HG02970 (cell line): ENCODE data around the gene GRIN3A.
"Not testable (repeated sequence)": the region's sequence is repeated elsewhere in the genome, so short reads cannot be mapped to it uniquely, and the experiment has no call there.

Source experiments
- ATAC-seq: cut with Tn5 transposase; IDR thresholded peaks from one replicate; pipeline ENCODE4 v1.9.1; 2021; ENCODE audit warnings: mild to moderate bottlenecking, moderate library complexity, moderate number of reproducible peaks; ENCODE audit not compliant: unreplicated experiment, low FRiP score

Gene GRIN3A

DNA sequence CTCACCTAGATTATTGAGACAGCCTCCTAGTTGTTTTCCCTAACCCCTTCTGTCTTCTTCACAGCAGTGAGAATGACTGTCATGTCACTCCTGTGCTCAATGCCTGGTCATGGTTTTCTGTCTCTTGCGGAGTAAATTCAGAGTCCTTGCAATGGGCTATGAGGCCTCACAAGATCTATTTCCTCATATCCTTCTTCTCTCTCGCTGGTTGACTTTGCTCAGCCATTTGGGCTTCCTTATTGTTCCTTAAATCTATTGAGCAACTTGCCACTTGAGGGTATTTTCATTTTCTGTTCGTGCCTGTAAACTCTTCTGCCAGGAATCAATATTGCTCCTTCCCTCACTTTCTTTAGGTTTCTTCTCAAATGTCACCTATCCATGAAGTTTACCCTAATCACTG, 152.7 kb downstream of the GRIN3A start:
- ATAC-seq, result no peak

DNA sequence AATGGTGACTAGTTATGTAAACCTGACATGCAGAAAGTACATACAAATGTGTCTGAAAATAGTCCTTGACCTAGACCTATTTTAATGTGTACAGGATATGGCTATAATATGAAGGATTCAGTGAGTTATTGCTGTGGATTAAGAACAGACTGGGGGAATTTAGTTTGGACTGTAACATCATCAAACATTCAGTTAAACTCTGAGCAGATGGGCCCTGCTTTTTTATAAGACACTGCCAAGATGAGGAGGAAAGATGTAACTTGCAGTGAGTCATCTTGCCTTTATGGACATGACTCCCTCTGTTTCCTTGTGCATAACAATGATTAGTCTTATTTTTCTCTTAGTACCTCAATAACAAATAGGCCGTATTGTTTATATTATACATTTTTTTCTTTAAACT, 155.9 kb downstream of the GRIN3A start:
- no peak for ATAC-seq

DNA sequence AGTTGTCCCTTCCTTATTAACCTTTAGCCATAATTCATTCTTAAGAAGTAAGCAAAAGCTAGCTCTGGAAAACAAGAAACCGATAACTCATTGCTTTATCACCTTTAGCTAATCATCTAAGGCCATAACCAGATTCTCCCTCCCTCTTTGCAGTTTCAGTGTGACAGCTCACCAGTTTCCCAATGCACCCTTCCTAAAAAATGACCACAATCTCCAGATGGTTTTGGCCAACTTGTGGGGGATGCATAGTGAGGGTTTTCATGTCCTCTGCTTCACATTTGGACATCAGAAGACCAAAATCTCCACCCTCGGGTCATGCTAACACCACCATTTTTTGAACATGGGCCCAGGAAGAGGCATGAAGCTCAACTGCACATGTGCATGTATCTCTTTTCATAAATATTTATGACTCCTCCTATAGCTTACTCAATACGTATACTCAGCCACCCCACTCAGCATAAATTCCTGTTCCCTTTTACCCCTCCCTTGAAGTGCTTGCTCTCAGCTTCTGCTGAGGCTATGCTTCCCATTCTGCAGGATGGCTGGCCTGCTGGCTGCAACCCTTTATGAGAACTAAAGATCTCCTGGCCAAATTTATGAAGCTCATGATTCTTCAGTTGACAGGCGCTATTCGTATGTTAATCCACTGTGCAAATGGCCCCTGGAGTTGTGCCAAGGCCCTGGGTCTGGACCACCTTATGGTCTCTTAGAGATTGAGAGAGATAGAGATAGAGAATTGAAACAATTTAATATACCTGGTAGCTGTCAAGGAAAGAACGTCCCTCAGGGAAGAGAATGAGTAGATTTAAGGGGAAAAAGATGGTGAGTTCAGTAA, 158.5 kb downstream of the GRIN3A start:
- ATAC-seq, result no peak

DNA sequence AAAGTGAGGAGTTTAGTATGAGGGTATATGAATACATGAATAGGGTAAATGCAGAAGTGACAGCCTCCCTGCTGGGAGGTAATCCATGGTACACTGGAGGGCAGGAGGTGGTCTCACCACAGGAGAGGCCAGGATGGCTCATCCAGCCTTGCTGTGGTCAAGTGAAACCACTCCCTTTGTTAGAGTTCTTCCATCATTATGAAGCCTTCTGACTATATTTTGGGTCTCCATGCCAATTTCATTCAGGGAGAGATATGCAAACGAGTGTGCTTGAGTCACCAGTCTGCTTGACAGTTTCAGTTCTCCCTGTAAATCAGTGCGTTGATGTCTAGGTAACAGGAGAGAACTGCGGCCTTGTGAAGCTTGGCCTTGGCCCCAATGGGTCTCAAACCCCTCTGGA, 160.1 kb downstream of the GRIN3A start:
- ATAC-seq, result peak; percentile 42

DNA sequence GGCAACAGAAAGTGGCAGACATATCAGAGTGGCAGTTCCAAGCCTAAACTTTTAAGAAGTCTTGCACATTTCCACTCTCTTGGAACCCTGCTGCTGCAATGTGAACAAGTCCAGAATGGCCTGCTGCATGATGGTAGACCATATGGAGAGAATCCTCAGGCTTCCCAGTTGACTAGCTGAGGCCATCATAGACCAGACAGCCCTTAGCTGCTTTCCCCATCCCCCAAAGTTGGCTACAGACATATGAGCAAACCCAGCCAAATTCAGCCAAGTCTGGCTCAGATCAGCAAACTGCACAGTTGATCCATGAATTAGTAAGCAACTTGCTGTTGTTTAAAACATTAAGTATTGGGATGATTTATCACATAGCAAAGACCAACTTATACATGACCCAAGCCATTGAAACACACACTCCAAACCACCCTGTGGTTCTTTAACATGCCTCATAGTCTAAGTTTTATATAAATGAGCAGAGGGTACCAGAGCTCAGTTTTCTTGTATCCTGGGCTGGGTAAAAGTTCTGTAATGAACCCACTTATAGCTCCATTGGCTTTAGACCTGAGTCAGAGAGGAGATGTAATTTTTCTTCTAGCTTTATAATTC, 163.6 kb downstream of the GRIN3A start:
- no peak for ATAC-seq

DNA sequence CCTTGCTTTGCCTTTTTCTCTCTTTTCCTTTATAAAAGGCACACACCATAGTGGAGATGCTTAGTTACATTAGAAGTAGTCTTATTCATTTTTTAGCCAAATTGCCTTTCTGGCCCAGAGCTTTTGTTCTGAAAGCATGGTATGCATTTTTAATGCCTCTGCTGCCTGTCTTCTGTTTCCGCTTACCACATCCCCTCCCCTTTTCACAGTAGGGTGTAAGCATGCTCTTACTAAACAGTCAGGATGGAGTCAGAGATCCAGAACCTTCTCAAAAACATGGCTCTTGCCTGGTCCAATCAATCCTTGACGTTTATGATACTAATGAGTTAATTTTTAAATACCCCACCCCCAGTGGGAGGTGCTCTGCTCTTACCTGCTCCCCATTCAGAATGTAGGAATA, 166.1 kb downstream of the GRIN3A start:
- no peak for ATAC-seq

DNA sequence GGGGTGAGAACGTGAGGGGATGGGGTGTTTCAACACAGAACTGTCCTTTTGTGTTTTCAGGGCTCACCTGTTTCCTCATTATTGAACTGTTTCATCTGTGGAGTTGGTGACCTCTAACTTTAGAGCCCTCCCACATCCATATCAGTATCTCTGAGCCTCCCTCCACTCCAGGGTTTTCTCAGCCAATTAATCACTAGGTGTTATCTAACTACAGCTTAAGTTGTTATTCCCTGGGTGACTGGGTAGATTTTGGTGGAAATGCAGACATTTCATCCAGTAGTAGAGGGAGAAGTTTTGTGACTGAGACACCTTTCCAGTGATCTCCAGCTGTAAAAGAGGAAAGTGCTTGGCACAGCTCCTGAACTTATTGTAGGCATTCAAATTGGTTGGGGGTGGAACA, 167.3 kb downstream of the GRIN3A start:
- no peak for ATAC-seq

DNA sequence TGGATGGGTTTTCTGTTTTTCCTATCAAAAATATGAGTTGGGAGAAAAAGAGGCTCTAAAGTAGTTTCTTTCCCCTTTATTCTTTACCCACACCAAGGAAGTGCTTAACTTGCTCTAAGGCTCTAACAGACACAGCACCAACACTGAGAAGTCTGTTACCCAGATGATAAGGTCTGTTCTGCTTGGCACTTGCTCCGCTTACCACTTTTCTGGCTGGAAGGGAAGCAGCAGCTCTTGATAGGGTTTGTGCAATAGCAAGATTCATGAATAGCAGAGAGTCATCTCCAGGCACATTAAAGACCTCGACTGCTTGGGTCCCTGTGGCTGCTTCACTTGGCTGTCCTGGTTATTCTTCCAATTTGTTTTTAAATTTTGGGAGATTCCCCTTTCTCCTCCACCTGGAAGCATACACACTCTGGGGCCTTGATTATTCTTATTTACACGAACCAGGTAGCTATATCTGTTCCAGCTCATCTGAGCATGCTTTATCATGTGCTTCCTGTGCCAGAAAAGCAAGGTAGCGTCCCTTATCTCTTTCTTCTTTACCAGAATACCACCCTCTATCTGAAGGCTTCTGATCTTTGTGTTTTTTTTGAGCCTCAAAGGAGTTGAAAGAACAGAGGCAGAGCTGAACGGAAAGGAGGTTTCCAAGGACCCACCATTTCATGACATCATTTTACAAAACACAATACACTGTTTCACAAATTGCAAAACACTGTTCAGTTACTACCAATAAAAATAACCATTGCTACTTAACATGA, 168.5 kb downstream of the GRIN3A start:
- ATAC-seq, result no peak

DNA sequence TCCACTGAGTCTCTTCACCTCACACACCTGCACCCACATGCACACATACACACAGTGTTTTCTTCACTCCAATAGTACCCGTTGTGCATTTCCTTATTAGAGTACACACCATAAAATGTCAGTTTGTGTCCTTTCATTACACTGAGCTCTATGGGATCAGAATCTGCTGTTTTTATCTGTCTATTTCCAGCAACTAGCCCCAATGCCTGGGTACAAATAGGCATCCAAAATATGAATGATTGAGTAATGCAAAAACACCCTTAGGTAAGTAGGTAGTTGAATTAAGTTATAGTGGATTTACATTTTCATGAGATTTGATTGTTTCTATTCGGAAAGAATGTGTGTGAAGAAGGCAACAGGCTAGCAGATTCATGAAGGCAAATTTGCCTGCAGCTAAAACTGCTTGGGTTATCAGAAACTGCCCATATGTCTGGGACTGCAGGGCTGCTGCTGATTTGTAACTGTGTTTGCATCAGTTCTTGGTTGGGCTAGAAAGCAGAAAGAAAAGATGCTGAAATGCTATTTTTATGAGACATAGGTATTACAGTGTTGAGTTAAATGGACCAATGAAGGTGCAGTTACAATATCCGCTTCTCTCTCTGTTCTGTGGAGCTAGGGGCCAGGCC, 170.6 kb downstream of the GRIN3A start:
- ATAC-seq, result no peak

DNA sequence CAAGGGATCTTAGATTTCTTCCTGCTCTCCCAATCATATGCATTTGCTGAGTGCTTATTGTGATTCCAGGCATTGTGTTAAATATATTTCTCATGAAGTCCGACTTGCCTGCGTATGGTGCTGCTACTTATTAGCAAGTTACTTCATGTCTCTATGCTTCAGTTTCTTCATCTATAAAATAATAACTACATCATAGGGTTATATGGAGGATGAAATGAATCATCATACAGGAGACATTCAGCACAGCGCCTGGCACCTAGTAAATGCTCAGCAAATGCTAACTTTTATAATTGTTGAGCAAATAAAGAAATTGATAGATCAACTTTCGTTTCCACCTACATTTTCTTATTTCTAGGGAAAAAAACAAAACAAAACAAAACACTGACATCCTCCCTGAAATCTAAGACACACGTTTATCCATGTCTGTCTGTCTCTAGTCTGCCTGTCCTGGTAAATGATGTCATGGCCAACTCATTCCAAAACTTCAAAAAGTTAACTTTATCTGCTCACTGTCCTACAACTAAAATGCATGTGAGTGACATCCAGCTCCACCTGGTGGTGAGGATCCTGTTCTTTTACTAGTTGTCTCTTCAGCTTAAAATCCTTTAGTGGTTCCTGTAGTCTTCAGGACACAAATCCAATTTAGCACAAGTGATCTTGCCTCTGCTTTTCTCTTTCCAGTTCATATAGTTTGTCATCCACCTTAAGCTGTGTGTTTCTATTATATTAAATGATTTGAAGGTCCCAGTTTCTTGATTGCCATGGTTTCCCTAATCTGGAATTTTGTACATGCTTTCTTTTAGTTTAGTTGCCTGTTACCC, 171.3 kb downstream of the GRIN3A start:
- no peak for ATAC-seq

DNA sequence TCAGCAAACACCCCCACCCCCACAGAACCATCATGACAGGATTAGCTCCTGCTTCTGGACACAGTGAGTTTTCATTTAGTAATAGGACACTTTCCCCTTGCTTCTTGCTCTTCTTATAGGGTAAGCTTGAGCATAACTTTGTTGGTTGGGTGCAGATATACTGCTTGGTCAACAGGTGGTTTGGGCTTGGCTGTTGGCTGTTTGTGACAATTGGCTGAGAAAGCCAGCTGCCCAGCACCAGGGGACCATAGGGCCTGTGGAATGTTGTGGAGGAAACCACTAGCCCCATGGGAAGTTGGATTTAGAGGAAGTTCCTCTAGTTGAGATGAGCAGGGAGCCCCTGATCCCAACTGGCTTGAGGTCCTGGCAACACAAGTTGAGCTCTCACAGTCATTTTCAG, 174.2 kb downstream of the GRIN3A start:
- ATAC-seq, result no peak

DNA sequence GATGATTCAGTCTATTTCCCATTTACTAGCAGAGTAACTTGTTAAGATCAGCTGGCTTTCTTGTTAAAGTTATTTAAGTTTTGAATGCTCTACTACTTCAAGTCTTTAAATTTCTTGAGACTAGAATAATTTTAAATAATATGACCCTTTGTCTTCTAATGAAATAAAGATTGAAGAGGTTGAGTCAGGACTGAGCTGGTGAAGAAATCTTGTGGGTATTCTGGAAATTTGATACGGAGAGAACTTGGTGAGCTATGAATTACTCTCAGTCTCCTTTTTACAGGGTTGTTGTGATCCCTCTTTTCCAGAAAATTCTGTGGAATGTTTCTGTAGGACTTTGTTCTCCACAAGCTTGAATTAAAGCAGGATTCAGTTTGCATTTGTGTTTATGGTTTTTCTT, 175.5 kb downstream of the GRIN3A start:
- ATAC-seq, result no peak

DNA sequence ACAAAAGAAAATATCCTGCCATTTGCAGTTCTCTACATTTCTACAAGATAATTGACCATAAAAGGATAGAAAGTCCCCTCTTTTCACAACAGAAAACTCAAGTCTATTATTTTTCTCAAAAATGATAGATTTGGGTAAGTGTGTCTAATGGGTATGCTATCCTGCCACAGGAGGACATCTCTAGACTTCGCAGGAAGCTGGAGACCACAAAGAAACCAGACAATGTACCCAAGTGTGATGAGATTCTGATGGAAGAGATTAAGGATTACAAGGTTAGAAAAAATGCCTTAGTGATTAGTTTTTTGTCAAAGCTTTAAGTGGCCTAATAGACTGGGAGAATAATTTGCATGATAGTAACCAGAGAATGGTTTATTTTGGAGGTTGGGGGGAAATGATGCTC, 176.7 kb downstream of the GRIN3A start:
- ATAC-seq, result no peak

DNA sequence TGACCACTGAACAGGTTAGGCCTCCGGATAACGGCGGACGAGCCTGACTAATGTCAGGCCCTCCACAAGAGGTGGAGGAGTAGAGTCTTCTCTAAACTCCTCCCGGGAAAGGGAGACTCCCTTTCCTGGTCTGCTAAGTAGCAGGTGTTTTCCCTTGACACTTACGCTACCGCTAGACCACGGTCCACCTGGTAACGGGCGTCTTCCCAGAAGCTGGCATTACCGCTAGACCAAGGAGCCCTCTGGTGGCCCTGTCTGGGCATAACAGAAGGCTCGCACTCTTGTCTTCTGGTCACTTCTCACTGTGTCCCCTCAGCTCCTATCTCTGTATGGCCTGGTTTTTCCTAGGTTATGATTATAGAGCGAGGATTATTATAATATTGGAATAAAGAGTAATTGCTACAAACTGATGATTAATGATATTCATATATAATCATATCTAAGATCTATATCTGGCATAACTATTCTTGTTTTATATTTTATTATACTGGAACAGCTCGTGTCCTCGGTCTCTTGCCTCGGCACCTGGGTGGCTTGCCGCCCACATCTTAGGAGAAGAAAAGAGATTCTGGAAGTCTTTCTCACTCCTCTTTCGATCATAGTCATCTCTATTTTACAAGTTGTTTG, 188.9 kb downstream of the GRIN3A start:
- ATAC-seq, result not testable (repeated sequence)

DNA sequence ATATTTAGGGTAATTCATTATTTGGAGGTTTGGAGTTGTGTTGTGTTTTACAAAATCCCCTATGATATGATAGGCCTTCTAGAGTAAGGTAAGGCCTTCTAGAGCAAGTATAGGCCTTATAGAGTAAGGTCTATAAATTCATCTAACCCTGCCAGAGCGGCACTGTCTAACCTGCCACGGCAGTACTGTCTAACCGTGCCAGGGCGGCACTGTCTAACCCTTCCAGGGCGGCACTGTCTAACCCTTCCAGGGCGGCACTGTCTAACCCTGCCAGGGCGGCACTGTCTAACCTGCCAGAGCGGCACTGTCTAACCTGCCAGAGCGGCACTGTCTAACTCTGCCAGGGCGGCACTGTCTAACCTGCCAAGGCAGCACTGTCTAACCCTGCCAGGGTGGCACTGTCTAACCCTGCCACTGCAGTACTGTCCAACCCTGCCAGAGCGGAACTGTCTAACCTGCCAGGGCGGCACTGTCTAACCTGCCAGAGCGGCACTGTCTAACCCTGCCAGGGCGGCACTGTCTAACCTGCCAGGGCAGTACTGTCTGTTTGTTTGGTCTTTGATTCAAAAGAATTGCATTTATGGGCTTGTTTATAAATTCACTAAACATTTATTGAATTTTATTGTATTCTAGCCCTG, 195.2 kb downstream of the GRIN3A start:
- no peak for ATAC-seq

DNA sequence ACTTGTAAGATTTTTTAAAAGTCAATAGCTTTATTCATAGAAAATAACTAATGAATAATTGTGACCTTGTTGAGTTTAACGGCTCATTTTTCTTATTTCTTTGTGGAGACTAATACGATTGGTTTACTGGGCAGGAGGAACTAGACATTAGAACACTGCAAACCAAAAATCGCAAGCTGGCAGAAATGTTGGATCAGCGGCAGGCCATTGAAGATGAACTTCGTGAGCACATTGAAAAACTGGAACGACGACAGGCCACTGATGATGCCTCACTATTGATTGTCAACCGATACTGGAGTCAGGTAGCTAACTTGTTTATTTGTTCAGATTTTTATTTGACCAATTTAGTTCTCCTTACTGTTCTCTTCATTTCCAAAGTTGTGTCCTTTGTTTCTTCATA, 198.4 kb downstream of the GRIN3A start:
- no peak for ATAC-seq

DNA sequence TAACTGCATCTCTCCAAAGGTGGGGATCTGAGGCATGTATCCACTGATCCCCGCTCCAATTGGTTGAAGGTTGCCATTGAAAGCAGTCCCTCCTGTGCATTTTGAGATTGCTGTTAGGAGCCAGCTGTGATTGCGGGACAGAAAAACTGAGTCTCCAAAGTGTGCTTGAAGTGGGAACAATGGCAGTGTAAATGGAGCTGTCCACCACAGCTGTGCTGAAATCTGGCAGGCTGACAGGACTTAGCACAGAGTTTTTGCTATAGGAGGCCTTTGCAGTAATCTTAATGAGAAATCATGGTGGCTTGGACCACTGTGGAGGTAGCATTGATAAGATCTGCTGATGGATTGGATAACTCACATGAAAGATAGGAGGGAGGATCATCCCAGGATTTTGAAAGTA, 201.5 kb downstream of the GRIN3A start:
- ATAC-seq, result no peak

DNA sequence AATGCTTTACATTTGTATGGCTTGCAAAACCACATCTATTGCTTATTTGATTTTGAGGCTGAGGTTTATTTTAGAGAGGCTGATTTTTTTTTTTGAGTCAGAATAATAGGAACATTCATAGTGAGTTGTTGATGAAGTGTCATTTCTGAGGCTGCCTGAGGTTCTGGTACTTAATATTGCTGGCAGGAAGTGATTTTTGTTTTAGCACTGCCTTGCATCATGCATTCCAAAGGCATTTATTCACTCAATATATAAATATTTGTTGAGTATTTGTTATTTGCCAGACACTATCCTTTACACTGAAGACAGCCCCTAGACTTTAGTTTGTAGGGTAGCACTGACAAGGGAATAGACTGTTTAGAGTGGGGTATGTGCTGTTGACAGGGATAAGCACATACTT, 202.1 kb downstream of the GRIN3A start:
- no peak for ATAC-seq
